Epithelial cell of proximal tubule (primary cell): ENCODE data around the gene FOXD3. TPM values are rescaled to one million over a fixed set of nuclear protein-coding genes. Genes with fewer than 3 reads are reported as not detected.

Source experiments
- DNase-seq: peaks from one replicate; pipeline ENCODE4 v3.0.0-alpha.2; 2011; ENCODE audit warnings: low read depth
- H3K4me3 ChIP-seq: 2 replicates; pipeline ENCODE4 v1.5.1; 2011; ENCODE audit warnings: low read depth, mild to moderate bottlenecking, low read length
- CTCF ChIP-seq: conservative IDR thresholded peaks from 2 replicates; pipeline ENCODE4 v1.5.1; 2012; ENCODE audit warnings: low read depth, mild to moderate bottlenecking, low read length
- total RNA-seq: library from RNA; depleted of rRNA; stranded (reverse); fragments of >200 nt; gene quantifications from 2 replicates; pipeline ENCODE4 v1.2.3, GENCODE V29; 2015

Gene FOXD3
- total RNA-seq, 1 donor from 2014 or later = not detected

DNA sequence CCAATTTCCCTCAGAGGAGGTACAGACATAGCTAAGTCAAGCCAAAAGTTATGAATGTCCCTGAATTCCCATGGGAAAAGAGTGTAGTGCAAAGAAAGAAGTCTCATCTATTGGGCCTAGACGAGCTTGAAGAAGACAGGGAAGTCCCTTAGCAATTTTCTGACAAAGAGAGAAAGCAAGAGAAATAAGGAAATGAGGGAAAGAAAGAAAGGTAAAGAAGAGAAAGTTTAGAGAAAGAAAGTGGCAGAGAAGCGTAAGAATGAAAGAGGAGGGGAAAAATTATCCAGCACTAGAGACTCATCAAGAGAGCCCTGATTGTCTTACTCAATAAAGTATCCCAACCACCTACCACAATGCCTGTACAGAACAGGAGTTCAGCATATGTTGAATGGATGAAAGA lies 40.6 kb upstream of the FOXD3 start:
- H3K4me3 ChIP-seq = no peak overlapping the region
- DNase-seq = no peak
- no peak for TF ChIP-seq CTCF

DNA sequence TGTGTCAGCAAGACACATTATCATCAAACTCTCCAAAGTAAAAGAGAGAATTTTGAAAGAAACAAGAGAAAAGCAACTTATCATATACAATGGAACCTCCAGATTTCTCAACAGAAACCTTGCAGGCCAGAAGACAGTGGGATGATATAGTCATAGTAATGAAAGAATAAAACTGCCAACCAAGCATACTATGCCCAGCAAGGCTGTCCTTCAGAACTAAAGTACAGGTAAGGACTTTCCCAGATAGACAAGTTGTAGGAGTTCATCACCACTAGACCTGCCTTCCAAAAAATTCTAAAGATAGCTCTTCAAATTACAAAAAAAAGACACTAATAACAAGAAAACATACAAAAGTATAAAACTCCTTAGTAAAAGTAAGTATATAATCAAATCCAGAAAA lies 33.2 kb upstream of the FOXD3 start:
- no peak overlapping the region for H3K4me3 ChIP-seq
- no peak for TF ChIP-seq CTCF
- no peak for DNase-seq

DNA sequence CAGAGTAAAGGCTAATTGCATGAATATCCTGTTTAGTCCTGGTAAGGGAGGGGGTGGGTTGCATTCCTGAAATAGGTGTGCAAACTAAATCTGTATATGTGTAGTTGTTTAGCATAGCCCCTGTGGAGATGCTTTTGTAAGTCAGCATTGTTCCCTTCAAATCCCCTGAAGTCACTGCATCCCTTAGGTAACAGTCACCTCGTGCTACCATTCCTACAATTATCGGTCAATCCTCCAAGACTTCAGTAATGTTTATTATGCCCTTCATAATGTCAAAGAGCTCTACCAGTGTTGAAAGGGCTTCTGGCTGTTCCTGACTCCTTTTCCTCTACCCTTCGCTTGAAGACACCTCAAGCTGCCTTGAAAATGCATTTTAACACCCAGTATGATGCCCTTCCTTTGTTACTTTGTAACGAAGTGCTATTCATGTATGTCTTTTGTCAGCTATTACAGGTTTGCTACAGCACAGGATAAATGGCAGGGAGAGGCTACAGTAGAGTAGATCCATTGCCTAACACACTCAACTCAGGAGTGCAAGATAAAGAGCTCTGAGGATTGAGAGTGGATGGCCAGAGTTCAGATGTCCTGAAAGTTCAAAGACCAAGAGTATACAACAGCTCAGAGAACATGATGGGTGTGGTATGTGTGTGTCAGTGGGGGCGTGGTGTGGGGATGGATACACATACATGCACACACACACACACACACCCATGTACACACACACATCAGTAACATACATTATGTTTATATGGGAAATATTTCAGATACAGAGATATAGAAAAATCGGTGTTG lies 27.4 kb upstream of the FOXD3 start:
- no peak for DNase-seq
- no peak for TF ChIP-seq CTCF
- no peak overlapping the region for H3K4me3 ChIP-seq

DNA sequence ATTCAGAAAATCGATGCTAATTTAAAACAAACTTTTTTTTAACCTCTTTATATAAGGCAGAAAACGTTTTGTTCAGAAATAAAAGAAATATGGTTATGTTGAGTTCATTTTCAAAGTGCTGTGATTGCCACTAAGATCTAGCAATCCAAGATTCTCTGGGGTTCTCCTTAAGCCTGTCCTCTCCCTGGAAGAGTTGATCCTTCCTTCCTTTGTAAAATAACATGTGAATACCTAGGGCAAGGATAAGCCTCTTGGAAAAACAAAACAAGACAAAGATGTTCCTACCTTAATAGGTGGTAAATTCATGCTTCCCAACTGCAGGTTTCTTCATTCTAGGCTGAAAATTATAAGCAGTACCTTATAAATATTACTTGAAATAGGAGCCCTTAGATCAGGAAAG lies 18.0 kb upstream of the FOXD3 start:
- TF ChIP-seq CTCF = no peak
- DNase-seq = no peak
- H3K4me3 ChIP-seq = no peak overlapping the region

GRCh38 chr1:63305043-63305442 lies 17.3 kb upstream of the FOXD3 start:
- no peak overlapping the region for H3K4me3 ChIP-seq
- no peak for DNase-seq

DNA sequence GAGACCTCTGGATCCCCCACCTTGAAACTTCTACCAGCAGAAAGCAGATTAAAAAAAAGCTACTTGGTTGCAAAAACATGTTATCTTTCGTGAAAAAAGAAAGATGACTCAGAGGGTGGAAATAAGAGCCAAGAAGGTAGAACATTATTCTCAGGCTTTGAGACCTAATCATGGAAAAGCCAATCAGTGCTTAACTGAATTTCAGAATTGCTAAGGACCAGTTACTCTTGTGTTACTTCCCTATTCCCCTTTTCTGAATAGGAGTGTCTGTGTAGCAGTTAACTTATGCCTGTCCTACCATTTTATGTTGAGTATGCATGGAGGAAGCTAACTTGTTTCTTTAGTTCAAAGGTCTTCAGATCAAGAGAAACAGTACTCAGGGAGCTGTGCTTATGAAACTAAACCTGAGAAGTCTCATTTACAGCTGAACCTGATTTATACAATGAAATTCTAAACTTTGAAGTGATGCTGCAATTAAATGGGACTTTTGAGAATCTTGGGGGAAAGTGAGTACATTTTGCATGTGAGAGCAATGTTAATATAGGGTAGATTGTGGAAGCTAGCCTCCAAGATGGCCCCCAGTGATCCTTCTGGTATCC lies 15.1 kb upstream of the FOXD3 start:
- H3K4me3 ChIP-seq = no peak overlapping the region
- no peak for TF ChIP-seq CTCF
- DNase-seq = no peak

More at GRCh38 chr1:63305043-63305442, 17.3 kb upstream of the FOXD3 start:
- no peak for TF ChIP-seq CTCF

DNA sequence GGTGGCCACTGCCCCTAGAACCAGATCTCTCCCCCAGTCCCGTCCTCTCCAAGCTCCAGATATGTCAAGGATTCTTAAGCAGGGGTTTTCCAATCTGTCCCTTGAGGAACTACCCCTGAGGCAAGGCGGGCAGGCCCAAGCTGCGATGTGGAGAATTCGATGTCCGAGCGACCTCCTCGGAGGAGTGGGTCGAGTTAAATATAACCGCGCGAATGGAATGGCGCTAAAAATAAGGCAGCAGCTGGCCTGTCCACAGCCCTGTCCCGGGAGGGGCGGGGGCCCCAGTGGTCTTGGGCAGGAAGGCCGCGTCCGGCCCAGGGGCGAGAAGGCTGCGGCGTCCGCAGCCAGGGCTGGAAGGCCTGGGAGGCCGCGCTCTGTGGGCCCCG lies 5.8 kb upstream of the FOXD3 start:
- no peak overlapping the region for H3K4me3 ChIP-seq
- TF ChIP-seq CTCF = no peak
- no peak for DNase-seq
